Measurements from ENCODE around the gene MKX.

DNA sequence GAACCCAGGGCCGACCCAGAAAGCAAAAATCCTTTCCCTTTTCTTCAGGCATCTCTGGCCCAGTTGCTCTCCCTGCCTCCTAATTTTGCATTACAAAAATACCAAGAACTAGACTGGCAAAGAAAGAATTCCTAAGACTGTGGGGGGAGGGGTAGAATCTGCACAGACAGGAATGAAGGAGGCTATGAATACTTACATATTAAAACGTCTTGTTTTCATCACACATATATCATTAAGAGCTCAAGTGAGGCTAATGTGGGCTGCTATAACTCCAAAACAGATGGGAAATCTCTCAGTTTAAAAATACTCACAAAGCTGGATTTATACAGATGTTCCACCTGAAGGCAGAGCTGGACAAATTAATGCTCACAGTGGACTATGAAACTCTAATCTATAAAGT lies 29.2 kb upstream of the MKX start:
- TF ChIP-seq, protein P1, sequence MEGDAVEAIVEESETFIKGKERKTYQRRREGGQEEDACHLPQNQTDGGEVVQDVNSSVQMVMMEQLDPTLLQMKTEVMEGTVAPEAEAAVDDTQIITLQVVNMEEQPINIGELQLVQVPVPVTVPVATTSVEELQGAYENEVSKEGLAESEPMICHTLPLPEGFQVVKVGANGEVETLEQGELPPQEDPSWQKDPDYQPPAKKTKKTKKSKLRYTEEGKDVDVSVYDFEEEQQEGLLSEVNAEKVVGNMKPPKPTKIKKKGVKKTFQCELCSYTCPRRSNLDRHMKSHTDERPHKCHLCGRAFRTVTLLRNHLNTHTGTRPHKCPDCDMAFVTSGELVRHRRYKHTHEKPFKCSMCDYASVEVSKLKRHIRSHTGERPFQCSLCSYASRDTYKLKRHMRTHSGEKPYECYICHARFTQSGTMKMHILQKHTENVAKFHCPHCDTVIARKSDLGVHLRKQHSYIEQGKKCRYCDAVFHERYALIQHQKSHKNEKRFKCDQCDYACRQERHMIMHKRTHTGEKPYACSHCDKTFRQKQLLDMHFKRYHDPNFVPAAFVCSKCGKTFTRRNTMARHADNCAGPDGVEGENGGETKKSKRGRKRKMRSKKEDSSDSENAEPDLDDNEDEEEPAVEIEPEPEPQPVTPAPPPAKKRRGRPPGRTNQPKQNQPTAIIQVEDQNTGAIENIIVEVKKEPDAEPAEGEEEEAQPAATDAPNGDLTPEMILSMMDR (IDR thresholded peaks at IDR 0.05): no peak
- TF ChIP-seq POLR2AphosphoS5 (IDR thresholded peaks at IDR 0.05) (no peak), EP300 (IDR thresholded peaks at IDR 0.05) (no peak), POLR2A (IDR thresholded peaks at IDR 0.05) (no peak)
